ENCODE results near the gene MALRD1. TPM values are rescaled to one million over a fixed set of nuclear protein-coding genes. Genes with fewer than 3 reads are reported as not detected.

Gene MALRD1
- total RNA-seq, 2 donors from 2014 or later, result not detected

DNA sequence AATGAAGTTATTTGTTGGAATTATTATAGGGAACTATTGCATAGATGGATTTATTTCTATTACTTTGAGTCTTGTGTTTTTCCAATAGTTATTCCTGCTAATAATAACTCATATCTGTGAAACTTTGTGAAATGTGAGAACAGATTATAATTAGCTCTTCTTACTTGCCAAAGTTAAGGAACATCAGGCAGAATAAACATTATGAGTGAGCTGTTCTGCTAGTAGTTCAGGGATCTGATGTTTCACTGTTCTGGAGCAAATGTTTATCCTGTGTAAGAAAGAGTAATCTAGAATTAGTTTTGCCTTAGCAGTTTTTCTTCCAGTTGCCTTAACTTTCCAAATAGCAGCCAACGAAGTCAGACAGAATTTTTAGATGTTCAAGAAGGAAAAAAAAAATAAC, 522.4 kb downstream of the MALRD1 start:
- DNase-seq, result no peak
- Mint-ChIP-seq H3K4me1 (no peaks in the 10 kb centered on the region), H3K27ac (no peak overlapping the region), H3K27me3 (no peaks in the 10 kb centered on the region), H3K4me3 (no peak overlapping the region), H3K36me3 (ENCODE audit: low read depth) (no peaks in the 10 kb centered on the region)
- no peak for ATAC-seq
- no peaks in the 10 kb centered on the region for H3K9me3 ChIP-seq (ENCODE audit: control insufficient read depth, low read length, poor library complexity, severe bottlenecking)

- Mint-ChIP-seq H3K36me3 (ENCODE audit: low read depth) (no peaks in the 10 kb centered on the region), H3K27ac (no peak overlapping the region), H3K4me3 (no peak overlapping the region), H3K4me1 (no peaks in the 10 kb centered on the region), H3K27me3 (no peaks in the 10 kb centered on the region)
- H3K9me3 ChIP-seq (ENCODE audit: control insufficient read depth, low read length, poor library complexity, severe bottlenecking), result no peaks in the 10 kb centered on the region
- DNase-seq, result no peak
- ATAC-seq, result no peak
Observed at GRCh38 chr10:19572056-19572455, 523.5 kb downstream of the MALRD1 start.

- Mint-ChIP-seq H3K4me3 (no peak overlapping the region), H3K27me3 (no peaks in the 10 kb centered on the region), H3K4me1 (no peaks in the 10 kb centered on the region), H3K27ac (no peak overlapping the region), H3K36me3 (ENCODE audit: low read depth) (no peaks in the 10 kb centered on the region)
- ATAC-seq (no peak), DNase-seq (no peak)
- no peaks in the 10 kb centered on the region for H3K9me3 ChIP-seq (ENCODE audit: control insufficient read depth, low read length, poor library complexity, severe bottlenecking)
Observed at GRCh38 chr10:19576576-19576975, 528.0 kb downstream of the MALRD1 start.

- no peaks in the 10 kb centered on the region for H3K27me3 Mint-ChIP-seq
- no peaks in the 10 kb centered on the region for H3K9me3 ChIP-seq (ENCODE audit: control insufficient read depth, low read length, poor library complexity, severe bottlenecking)
- H3K4me3 Mint-ChIP-seq, result no peak overlapping the region
- no peaks in the 10 kb centered on the region for H3K4me1 Mint-ChIP-seq
- no peak overlapping the region for H3K27ac Mint-ChIP-seq
- ATAC-seq (no peak), DNase-seq (no peak)
- no peaks in the 10 kb centered on the region for H3K36me3 Mint-ChIP-seq (ENCODE audit: low read depth)
Observed at GRCh38 chr10:19577381-19577780, 528.8 kb downstream of the MALRD1 start.

- H3K4me3 Mint-ChIP-seq, result no peak overlapping the region
- H3K4me1 Mint-ChIP-seq, result no peaks in the 10 kb centered on the region
- no peaks in the 10 kb centered on the region for H3K36me3 Mint-ChIP-seq (ENCODE audit: low read depth)
- no peaks in the 10 kb centered on the region for H3K27me3 Mint-ChIP-seq
- ATAC-seq, result no peak
- H3K27ac Mint-ChIP-seq, result no peak overlapping the region
- H3K9me3 ChIP-seq (ENCODE audit: control insufficient read depth, low read length, poor library complexity, severe bottlenecking), result no peaks in the 10 kb centered on the region
- no peak for DNase-seq
Observed at GRCh38 chr10:19577807-19578206, 529.2 kb downstream of the MALRD1 start.

DNA sequence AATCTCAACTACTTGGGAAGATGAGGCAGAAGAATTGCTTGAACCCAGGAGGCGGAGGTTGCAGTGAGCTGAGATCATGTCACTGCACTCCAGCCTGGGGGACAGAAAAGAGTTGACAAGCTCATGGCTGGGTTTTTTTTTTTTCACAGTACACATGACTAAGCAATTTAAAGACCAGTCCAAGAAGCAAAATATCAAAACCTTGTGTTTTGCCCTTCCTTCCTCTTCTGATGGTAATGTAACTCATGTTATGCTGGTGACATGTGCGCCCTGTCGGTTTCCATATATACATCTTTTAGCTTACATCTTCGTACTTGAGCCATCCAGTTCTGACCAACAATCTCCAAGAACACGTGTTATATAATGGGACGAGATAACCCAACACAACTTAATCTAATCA, 530.0 kb downstream of the MALRD1 start:
- Mint-ChIP-seq H3K27ac (no peak overlapping the region), H3K4me1 (no peaks in the 10 kb centered on the region), H3K27me3 (no peaks in the 10 kb centered on the region), H3K36me3 (ENCODE audit: low read depth) (no peaks in the 10 kb centered on the region), H3K4me3 (no peak overlapping the region)
- ATAC-seq (no peak), DNase-seq (no peak)
- H3K9me3 ChIP-seq (ENCODE audit: control insufficient read depth, low read length, poor library complexity, severe bottlenecking), result no peaks in the 10 kb centered on the region

- H3K4me1 Mint-ChIP-seq, result no peaks in the 10 kb centered on the region
- no peak for ATAC-seq
- H3K27me3 Mint-ChIP-seq, result no peaks in the 10 kb centered on the region
- H3K4me3 Mint-ChIP-seq, result no peak overlapping the region
- no peak overlapping the region for H3K27ac Mint-ChIP-seq
- H3K36me3 Mint-ChIP-seq (ENCODE audit: low read depth), result no peaks in the 10 kb centered on the region
- no peaks in the 10 kb centered on the region for H3K9me3 ChIP-seq (ENCODE audit: control insufficient read depth, low read length, poor library complexity, severe bottlenecking)
- no peak for DNase-seq
Observed at GRCh38 chr10:19579761-19580545, 531.4 kb downstream of the MALRD1 start.

DNA sequence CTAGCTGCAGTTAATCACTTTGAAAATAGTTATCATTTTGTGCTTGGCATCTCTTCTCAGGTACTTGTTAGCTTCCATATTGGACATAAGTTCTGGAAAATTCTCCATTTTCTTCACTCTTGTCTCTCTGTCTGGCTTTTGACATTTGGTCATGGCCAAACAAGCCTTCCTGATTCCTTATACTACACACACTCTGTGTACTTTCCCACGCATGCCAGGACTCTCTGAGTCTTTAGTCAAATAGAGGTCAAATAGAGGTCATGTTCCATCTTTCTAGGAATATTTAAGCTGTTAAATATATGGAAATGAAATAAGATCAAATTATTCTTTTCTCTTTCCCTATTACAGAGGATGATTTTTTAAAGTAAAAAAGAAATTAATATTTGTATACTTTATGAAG, 532.1 kb downstream of the MALRD1 start:
- no peak overlapping the region for H3K27ac Mint-ChIP-seq
- no peaks in the 10 kb centered on the region for H3K36me3 Mint-ChIP-seq (ENCODE audit: low read depth)
- no peak overlapping the region for H3K4me3 Mint-ChIP-seq
- no peak for ATAC-seq
- no peaks in the 10 kb centered on the region for H3K4me1 Mint-ChIP-seq
- DNase-seq, result no peak
- no peaks in the 10 kb centered on the region for H3K27me3 Mint-ChIP-seq
- H3K9me3 ChIP-seq (ENCODE audit: control insufficient read depth, low read length, poor library complexity, severe bottlenecking), result no peaks in the 10 kb centered on the region

- H3K9me3 ChIP-seq (ENCODE audit: control insufficient read depth, low read length, poor library complexity, severe bottlenecking), result no peaks in the 10 kb centered on the region
- ATAC-seq (no peak), DNase-seq (no peak)
- Mint-ChIP-seq H3K27me3 (no peaks in the 10 kb centered on the region), H3K4me3 (no peak overlapping the region), H3K36me3 (ENCODE audit: low read depth) (no peaks in the 10 kb centered on the region), H3K27ac (no peak overlapping the region), H3K4me1 (no peaks in the 10 kb centered on the region)
Observed at GRCh38 chr10:19588608-19589007, 540.0 kb downstream of the MALRD1 start.

DNA sequence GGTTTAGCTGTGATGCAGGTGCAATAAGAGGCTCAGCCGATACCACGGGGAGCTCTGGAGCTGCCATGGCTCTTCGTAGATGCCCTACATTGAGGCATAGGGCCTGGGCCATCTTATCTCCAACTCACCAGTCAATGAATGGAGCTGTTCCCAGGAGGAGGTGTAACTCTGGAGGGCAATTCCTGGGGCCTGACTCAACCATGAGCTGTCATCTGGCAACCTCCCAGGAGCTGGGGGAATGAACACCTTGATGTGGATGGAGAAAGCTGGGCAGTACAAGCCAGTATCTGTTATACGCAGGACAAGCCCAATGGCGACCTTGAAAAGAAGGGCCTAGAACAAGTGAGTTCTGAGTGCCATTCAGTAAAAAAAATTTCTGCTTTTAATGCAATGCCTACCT, 543.7 kb downstream of the MALRD1 start:
- ATAC-seq, result no peak
- no peak for DNase-seq
- Mint-ChIP-seq H3K27ac (no peak overlapping the region), H3K4me1 (no peaks in the 10 kb centered on the region), H3K4me3 (no peak overlapping the region), H3K36me3 (ENCODE audit: low read depth) (no peaks in the 10 kb centered on the region), H3K27me3 (no peaks in the 10 kb centered on the region)
- H3K9me3 ChIP-seq (ENCODE audit: control insufficient read depth, low read length, poor library complexity, severe bottlenecking), result no peaks in the 10 kb centered on the region

GRCh38 chr10:19595212-19595845, 546.7 kb downstream of the MALRD1 start:
- no peak overlapping the region for H3K4me3 Mint-ChIP-seq
- no peak for ATAC-seq
- no peaks in the 10 kb centered on the region for H3K4me1 Mint-ChIP-seq

DNA sequence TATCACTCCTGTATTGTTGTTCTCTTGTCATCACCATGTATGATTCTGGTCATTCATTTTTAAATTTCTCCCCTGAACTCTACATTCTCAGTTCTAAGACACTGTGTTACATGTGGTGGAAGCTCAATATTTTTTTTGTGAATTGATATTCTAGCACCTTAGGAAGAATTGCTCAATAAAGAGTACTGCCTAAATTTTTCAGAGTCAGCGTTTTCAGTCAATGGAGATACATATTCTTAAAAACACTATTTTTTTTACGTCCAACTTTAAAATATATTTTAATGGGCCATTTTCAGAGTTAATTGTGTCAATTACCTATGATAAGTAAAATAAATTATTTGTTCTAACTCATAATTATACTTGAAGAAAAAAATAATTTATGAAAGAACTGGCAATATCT, 557.2 kb downstream of the MALRD1 start:
- no peaks in the 10 kb centered on the region for H3K4me1 Mint-ChIP-seq
- H3K4me3 Mint-ChIP-seq, result no peak overlapping the region
- no peak overlapping the region for H3K27ac Mint-ChIP-seq
- no peak for DNase-seq
- H3K27me3 Mint-ChIP-seq, result no peaks in the 10 kb centered on the region
- no peaks in the 10 kb centered on the region for H3K36me3 Mint-ChIP-seq (ENCODE audit: low read depth)
- H3K9me3 ChIP-seq (ENCODE audit: control insufficient read depth, low read length, poor library complexity, severe bottlenecking), result no peaks in the 10 kb centered on the region
- ATAC-seq, result no peak

More at GRCh38 chr10:19595212-19595845, 546.7 kb downstream of the MALRD1 start:
- no peak for DNase-seq
- Mint-ChIP-seq H3K27ac (no peak overlapping the region), H3K36me3 (ENCODE audit: low read depth) (no peaks in the 10 kb centered on the region), H3K27me3 (no peaks in the 10 kb centered on the region)
- H3K9me3 ChIP-seq (ENCODE audit: control insufficient read depth, low read length, poor library complexity, severe bottlenecking), result no peaks in the 10 kb centered on the region

GRCh38 chr10:19606968-19607367, 558.4 kb downstream of the MALRD1 start:
- no peaks in the 10 kb centered on the region for H3K9me3 ChIP-seq (ENCODE audit: control insufficient read depth, low read length, poor library complexity, severe bottlenecking)
- ATAC-seq (no peak), DNase-seq (no peak)
- Mint-ChIP-seq H3K36me3 (ENCODE audit: low read depth) (no peaks in the 10 kb centered on the region), H3K4me1 (no peaks in the 10 kb centered on the region), H3K27ac (no peak overlapping the region), H3K27me3 (no peaks in the 10 kb centered on the region), H3K4me3 (no peak overlapping the region)

GRCh38 chr10:19611775-19612174, 563.2 kb downstream of the MALRD1 start:
- ATAC-seq (no peak), DNase-seq (no peak)
- Mint-ChIP-seq H3K27ac (no peak overlapping the region), H3K4me3 (no peak overlapping the region), H3K4me1 (no peaks in the 10 kb centered on the region), H3K27me3 (no peaks in the 10 kb centered on the region), H3K36me3 (ENCODE audit: low read depth) (no peaks in the 10 kb centered on the region)
- H3K9me3 ChIP-seq (ENCODE audit: control insufficient read depth, low read length, poor library complexity, severe bottlenecking), result no peaks in the 10 kb centered on the region

Data from T-helper 17 cell (primary cell).